Fibroblast of pulmonary artery (primary cell): ENCODE results near the gene ARRDC1.

ENCODE experiments used
- DNase-seq: peaks from one replicate; pipeline ENCODE4 v3.0.0-alpha.2; 2010; ENCODE audit warnings: low read depth
- H3K4me3 ChIP-seq: replicated peaks from 2 replicates; pipeline ENCODE4 v1.5.1; 2011; ENCODE audit warnings: low read depth, mild to moderate bottlenecking, control low read depth, low read length, moderate library complexity
- TF ChIP-seq, protein P1 (sequence below): IDR thresholded peaks from 2 replicates; pipeline ENCODE4 v1.5.1; 2011; ENCODE audit warnings: mild to moderate bottlenecking, control low read depth, low read length, inconsistent platforms; ENCODE audit errors: missing control alignments

ARRDC1 gene

DNA sequence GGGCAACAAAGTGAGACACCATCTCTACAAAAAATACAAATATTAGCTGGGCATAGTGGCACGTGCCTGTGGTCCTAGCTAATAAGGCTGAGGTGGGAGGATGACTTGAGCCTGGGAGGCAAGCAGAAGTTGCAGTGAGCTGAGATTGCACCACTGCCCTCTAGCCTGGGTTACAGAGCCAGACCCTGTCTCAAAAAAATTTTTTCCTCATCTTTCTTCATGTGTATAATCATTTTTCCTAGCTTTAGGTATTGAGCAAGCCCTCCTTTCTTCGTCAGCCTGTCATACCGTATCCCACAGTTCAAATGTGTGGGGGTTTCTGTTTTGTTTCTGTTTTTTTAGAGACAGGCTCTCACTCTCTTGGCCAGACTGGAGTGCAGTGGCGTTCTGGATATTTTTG, 54.7 kb downstream of the ARRDC1 start:
- TF ChIP-seq, protein P1, sequence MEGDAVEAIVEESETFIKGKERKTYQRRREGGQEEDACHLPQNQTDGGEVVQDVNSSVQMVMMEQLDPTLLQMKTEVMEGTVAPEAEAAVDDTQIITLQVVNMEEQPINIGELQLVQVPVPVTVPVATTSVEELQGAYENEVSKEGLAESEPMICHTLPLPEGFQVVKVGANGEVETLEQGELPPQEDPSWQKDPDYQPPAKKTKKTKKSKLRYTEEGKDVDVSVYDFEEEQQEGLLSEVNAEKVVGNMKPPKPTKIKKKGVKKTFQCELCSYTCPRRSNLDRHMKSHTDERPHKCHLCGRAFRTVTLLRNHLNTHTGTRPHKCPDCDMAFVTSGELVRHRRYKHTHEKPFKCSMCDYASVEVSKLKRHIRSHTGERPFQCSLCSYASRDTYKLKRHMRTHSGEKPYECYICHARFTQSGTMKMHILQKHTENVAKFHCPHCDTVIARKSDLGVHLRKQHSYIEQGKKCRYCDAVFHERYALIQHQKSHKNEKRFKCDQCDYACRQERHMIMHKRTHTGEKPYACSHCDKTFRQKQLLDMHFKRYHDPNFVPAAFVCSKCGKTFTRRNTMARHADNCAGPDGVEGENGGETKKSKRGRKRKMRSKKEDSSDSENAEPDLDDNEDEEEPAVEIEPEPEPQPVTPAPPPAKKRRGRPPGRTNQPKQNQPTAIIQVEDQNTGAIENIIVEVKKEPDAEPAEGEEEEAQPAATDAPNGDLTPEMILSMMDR: no peak
- H3K4me3 ChIP-seq: no peak overlapping the region
- DNase-seq: peak; percentile 62

DNA sequence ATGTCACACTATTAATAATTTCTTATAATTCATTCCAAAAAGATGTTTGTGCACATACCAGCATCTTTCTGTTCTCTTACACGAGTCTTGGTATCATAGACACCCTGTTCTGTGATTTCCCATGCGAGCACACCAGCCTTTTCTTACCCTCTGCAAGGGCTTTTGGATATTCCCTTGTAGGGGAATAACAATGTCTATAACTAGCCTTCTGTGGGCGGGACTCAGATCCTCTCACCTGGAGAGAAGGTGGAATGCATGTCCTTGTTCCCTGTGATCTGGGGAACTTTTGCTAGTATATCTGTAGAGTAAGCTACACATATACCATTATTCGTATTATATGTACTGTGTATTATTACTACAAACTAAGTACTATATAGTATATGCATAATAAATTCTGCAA, 58.1 kb downstream of the ARRDC1 start:
- H3K4me3 ChIP-seq: no peak overlapping the region
- no peak for DNase-seq
- TF ChIP-seq, protein P1: no peak

DNA sequence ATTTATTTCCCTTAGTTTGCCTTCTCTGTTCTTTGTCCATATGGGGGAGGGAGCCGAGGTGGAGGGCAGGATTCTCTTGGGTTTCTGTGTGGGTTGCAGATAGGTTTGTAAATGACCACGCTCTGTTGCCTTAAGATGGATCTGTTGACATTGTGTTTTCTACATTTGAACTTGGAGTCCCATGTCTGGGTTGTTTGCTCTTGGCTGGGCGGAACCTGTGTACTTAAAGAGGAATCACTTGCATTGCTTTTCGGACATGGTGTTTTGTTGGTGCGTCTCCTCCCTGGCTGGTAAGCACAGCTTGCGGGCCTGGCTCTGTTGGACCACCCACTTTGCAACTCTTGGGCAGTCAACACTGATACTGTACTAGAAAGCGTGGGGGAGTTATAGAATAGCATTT, 59.2 kb downstream of the ARRDC1 start:
- DNase-seq: no peak
- TF ChIP-seq, protein P1: no peak
- H3K4me3 ChIP-seq: no peak overlapping the region
